Peyer's patch (tissue), 4 donors: ENCODE measurements around the gene BMPER.

ENCODE experiments used
- CTCF ChIP-seq, 6 experiments: fragments of 450-650 bp in 4 of 6; fragments of 200-600 bp in 2 of 6; sonication (generic) in 1 of 6; IDR thresholded peaks; one replicate each; pipeline ENCODE4 v1.5.1; 2017 to 2019; ENCODE audit warnings: antibody characterized with exemption in 6 of 6, mild to moderate bottlenecking in 3 of 6, moderate library complexity in 1 of 6
- POLR2A ChIP-seq, 2 donors: fragments of 450-650 bp; IDR thresholded peaks; one replicate each; pipeline ENCODE4 v1.5.1; 2017; ENCODE audit warnings: antibody characterized with exemption in 2 of 2, mild to moderate bottlenecking in 2 of 2, moderate library complexity in 2 of 2

GRCh38 chr7:34044734-34045353 lies 139.5 kb downstream of the BMPER start:
- no peak for TF ChIP-seq CTCF (IDR thresholded peaks at IDR 0.05)
- TF ChIP-seq POLR2A (IDR thresholded peaks at IDR 0.05): no peak
